H9 (cell line): Measurements from ENCODE around the gene CLOCK. TPM values are rescaled to one million over a fixed set of nuclear protein-coding genes. Genes with fewer than 3 reads are reported as not detected.

Source experiments
- DNase-seq: peaks from one replicate; pipeline ENCODE4 v3.0.0-alpha.2; 2017
- H2AFZ ChIP-seq: one replicate; pipeline ENCODE4 v1.6.1; 2013; ENCODE audit warnings: mild to moderate bottlenecking, low read length, control low read depth, moderate library complexity
- H2AK5ac ChIP-seq: 2 replicates; pipeline ENCODE4 v1.6.1; 2013; ENCODE audit warnings: low read length, control low read depth, mixed read lengths; ENCODE audit not compliant: insufficient read length
- H2BK120ac ChIP-seq: one replicate; pipeline ENCODE4 v1.6.1; 2013; ENCODE audit warnings: low read depth, mild to moderate bottlenecking, low read length, control low read depth, inconsistent platforms; ENCODE audit not compliant: poor library complexity, severe bottlenecking
- H2BK12ac ChIP-seq: 2 replicates; pipeline ENCODE4 v1.6.1; 2013; ENCODE audit warnings: low read length, control low read depth, mixed read lengths, low read depth; ENCODE audit not compliant: insufficient read length
- H2BK15ac ChIP-seq: 2 replicates; pipeline ENCODE4 v1.6.1; 2013; ENCODE audit warnings: low read depth, low read length, control low read depth
- H2BK20ac ChIP-seq: one replicate; pipeline ENCODE4 v1.6.1; 2013; ENCODE audit warnings: low read depth, mild to moderate bottlenecking, low read length, control low read depth, inconsistent platforms; ENCODE audit not compliant: poor library complexity, severe bottlenecking
- H2BK5ac ChIP-seq: 2 replicates; pipeline ENCODE4 v1.6.1; 2013; ENCODE audit warnings: low read length, control low read depth, mixed read lengths; ENCODE audit not compliant: insufficient read length
- H3K14ac ChIP-seq: 2 replicates; pipeline ENCODE4 v1.6.1; 2013; ENCODE audit warnings: low read length, control low read depth; ENCODE audit not compliant: insufficient read depth
- H3K18ac ChIP-seq: 2 replicates; pipeline ENCODE4 v1.6.1; 2013; ENCODE audit warnings: low read depth, mild to moderate bottlenecking, mixed read lengths, low read length, control low read depth; ENCODE audit not compliant: insufficient read length
- H3K23ac ChIP-seq: 2 replicates; pipeline ENCODE4 v1.6.1; 2013; ENCODE audit warnings: low read length, control low read depth, mixed read lengths, low read depth; ENCODE audit not compliant: insufficient read length
- H3K23me2 ChIP-seq: 2 replicates; pipeline ENCODE4 v1.6.1; 2013; ENCODE audit warnings: low read depth, mild to moderate bottlenecking, mixed read lengths, low read length, control low read depth; ENCODE audit not compliant: insufficient read length, poor library complexity, severe bottlenecking
- H3K27ac ChIP-seq: 2 replicates; pipeline ENCODE4 v1.5.1; 2013; ENCODE audit warnings: low read length, control low read depth, mixed read lengths, low read depth; ENCODE audit not compliant: insufficient read length
- H3K27me3 ChIP-seq: 2 replicates; pipeline ENCODE4 v1.6.1; 2013; ENCODE audit warnings: low read length, control low read depth, inconsistent platforms; ENCODE audit not compliant: insufficient read depth
- H3K4ac ChIP-seq: 2 replicates; pipeline ENCODE4 v1.6.1; 2013; ENCODE audit warnings: low read depth, mild to moderate bottlenecking, control low read depth, inconsistent platforms, low read length, moderate library complexity
- H3K4me1 ChIP-seq: 2 replicates; pipeline ENCODE4 v1.6.1; 2013; ENCODE audit warnings: low read length, control low read depth, inconsistent platforms; ENCODE audit not compliant: insufficient read depth
- H3K4me2 ChIP-seq: 2 replicates; pipeline ENCODE4 v1.6.1; 2013; ENCODE audit warnings: low read length, control low read depth, mixed read lengths; ENCODE audit not compliant: insufficient read length, insufficient read depth
- H3K56ac ChIP-seq: 2 replicates; pipeline ENCODE4 v1.6.1; 2013; ENCODE audit warnings: low read depth, mild to moderate bottlenecking, mixed read lengths, low read length, control low read depth; ENCODE audit not compliant: insufficient read length
- H3K79me1 ChIP-seq: 2 replicates; pipeline ENCODE4 v1.6.1; 2013; ENCODE audit warnings: low read depth, mild to moderate bottlenecking, moderate library complexity, low read length, control low read depth, inconsistent platforms; ENCODE audit not compliant: insufficient read depth, poor library complexity, severe bottlenecking
- H3K79me2 ChIP-seq: 2 replicates; pipeline ENCODE4 v1.6.1; 2013; ENCODE audit warnings: low read length, control low read depth, inconsistent platforms; ENCODE audit not compliant: insufficient read depth
- H3K9ac ChIP-seq: 2 replicates; pipeline ENCODE4 v1.6.1; 2013; ENCODE audit warnings: low read length, control low read depth, mixed read lengths; ENCODE audit not compliant: insufficient read length; ENCODE audit errors: extremely low read depth
- H3K9me3 ChIP-seq: one replicate; pipeline ENCODE4 v1.6.1; 2013; ENCODE audit warnings: low read depth, low read length, inconsistent platforms; ENCODE audit not compliant: control insufficient read depth
- H3T11ph ChIP-seq: one replicate; pipeline ENCODE4 v1.6.1; 2013; ENCODE audit warnings: mild to moderate bottlenecking, low read length, control low read depth, inconsistent platforms
- H4K20me1 ChIP-seq: one replicate; pipeline ENCODE4 v1.6.1; 2013; ENCODE audit not compliant: control insufficient read depth, insufficient read length, insufficient read depth
- H4K5ac ChIP-seq: 2 replicates; pipeline ENCODE4 v1.6.1; 2013; ENCODE audit warnings: low read depth, mild to moderate bottlenecking, mixed read lengths, low read length, control low read depth; ENCODE audit not compliant: insufficient read length
- H4K8ac ChIP-seq: replicated peaks from 2 replicates; pipeline ENCODE4 v1.6.1; 2013; ENCODE audit warnings: low read length, control low read depth, mixed read lengths, low read depth; ENCODE audit not compliant: insufficient read length
- H4K91ac ChIP-seq: 2 replicates; pipeline ENCODE4 v1.6.1; 2013; ENCODE audit warnings: low read depth, mild to moderate bottlenecking, moderate library complexity, mixed read lengths, low read length, control low read depth; ENCODE audit not compliant: insufficient read length
- H3K27ac Mint-ChIP-seq, 3 experiments: 2 replicates in 2 of 3; 3 replicates in 1 of 3; pipeline ENCODE4 v1.8.0; 2020 to 2021; ENCODE audit warnings: mixed read lengths in 3 of 3, mild to moderate bottlenecking in 1 of 3, moderate library complexity in 1 of 3
- H3K27me3 Mint-ChIP-seq: 2 replicates; pipeline ENCODE4 v1.8.0; 2021; ENCODE audit warnings: low read depth, mild to moderate bottlenecking, moderate library complexity, mixed read lengths
- H3K36me3 Mint-ChIP-seq, 3 experiments: 2 replicates in 2 of 3; 3 replicates in 1 of 3; pipeline ENCODE4 v1.8.0; 2020 to 2021; ENCODE audit warnings: low read depth in 3 of 3, mixed read lengths in 3 of 3; ENCODE audit not compliant: insufficient read depth in 1 of 3
- H3K4me1 Mint-ChIP-seq, 2 experiments: 2 replicates each; pipeline ENCODE4 v1.8.0; 2020; ENCODE audit warnings: mixed read lengths in 2 of 2
- H3K4me3 Mint-ChIP-seq, 2 experiments: 2 replicates in 1 of 2; 3 replicates in 1 of 2; pipeline ENCODE4 v1.8.0; 2020 to 2021; ENCODE audit warnings: mild to moderate bottlenecking in 2 of 2, mixed read lengths in 2 of 2, moderate library complexity in 1 of 2
- H3K9me3 Mint-ChIP-seq, 2 experiments: 2 replicates in 1 of 2; 3 replicates in 1 of 2; pipeline ENCODE4 v1.8.0; 2020; ENCODE audit warnings: mild to moderate bottlenecking in 2 of 2, mixed read lengths in 2 of 2, moderate library complexity in 1 of 2
- WGBS: extraction: QIAGEN DNeasy Blood & Tissue Kit; methylation state at CpG from one replicate; pipeline ENCODE4 v1.1.7; 2013; ENCODE audit warnings: missing lambda C conversion rate, low lambda C conversion rate, mixed read lengths; ENCODE audit not compliant: insufficient read length; ENCODE audit errors: extremely low coverage; 5-methylcytosine and 5-hydroxymethylcytosine counted together
- total RNA-seq: library from RNA; stranded (reverse); gene quantifications from 2 replicates; pipeline ENCODE4 v1.2.1, GENCODE V29; 2021
- TF ChIP-seq, protein P1 (sequence below): fragments of 200-600 bp; sonication (generic); conservative IDR thresholded peaks from 3 replicates; pipeline ENCODE4 v1.8.0; 2021; ENCODE audit warnings: antibody characterized with exemption, mild to moderate bottlenecking

Gene CLOCK
- total RNA-seq, 1 experiment from 2014 or later, result 16.2 TPM

- H2BK120ac ChIP-seq, result no peak overlapping the region
Measured at GRCh38 chr4:55507612-55508011, 39.1 kb downstream of the CLOCK start.

More at GRCh38 chr4:55507612-55508011, 39.1 kb downstream of the CLOCK start:
- Histone ChIP-seq H4K20me1 (no peaks in the 10 kb centered on the region), H3K79me2 (no peaks in the 10 kb centered on the region), H2AFZ (no peak overlapping the region), H3K9me3 (no peaks in the 10 kb centered on the region), H3K4ac (no peak overlapping the region), H3K79me1 (no peaks in the 10 kb centered on the region), H3T11ph (no peak overlapping the region), H3K27ac (no peak overlapping the region), H2BK5ac (no peak overlapping the region), H4K5ac (no peak overlapping the region), H3K56ac (no peak overlapping the region), H3K27me3 (no peaks in the 10 kb centered on the region), H2AK5ac (no peak overlapping the region), H3K23me2 (no peaks in the 10 kb centered on the region), H3K4me1 (peaks cover 2% of the 10 kb centered on the region), H3K23ac (no peak overlapping the region), H3K14ac (no peak overlapping the region), H2BK20ac (no peak overlapping the region), H3K18ac (no peak overlapping the region), H2BK12ac (no peak overlapping the region), H4K8ac (no peak overlapping the region), H4K91ac (no peak overlapping the region), H3K9ac (no peak overlapping the region), H3K4me2 (no peak overlapping the region), H2BK15ac (no peak overlapping the region)
- no peaks in the 10 kb centered on the region for H3K9me3 Mint-ChIP-seq
- no CpG with 5 or more reads among the region's 1 CpG for WGBS
- no peaks in the 10 kb centered on the region for H3K27me3 Mint-ChIP-seq
- H3K36me3 Mint-ChIP-seq, result peaks cover 4 to 11% (median 5%) of the 10 kb centered on the region in 3 experiments; a peak in 6 of 7 replicates
- no peak overlapping the region for H3K4me3 Mint-ChIP-seq
- no peak for DNase-seq
- TF ChIP-seq, protein P1, sequence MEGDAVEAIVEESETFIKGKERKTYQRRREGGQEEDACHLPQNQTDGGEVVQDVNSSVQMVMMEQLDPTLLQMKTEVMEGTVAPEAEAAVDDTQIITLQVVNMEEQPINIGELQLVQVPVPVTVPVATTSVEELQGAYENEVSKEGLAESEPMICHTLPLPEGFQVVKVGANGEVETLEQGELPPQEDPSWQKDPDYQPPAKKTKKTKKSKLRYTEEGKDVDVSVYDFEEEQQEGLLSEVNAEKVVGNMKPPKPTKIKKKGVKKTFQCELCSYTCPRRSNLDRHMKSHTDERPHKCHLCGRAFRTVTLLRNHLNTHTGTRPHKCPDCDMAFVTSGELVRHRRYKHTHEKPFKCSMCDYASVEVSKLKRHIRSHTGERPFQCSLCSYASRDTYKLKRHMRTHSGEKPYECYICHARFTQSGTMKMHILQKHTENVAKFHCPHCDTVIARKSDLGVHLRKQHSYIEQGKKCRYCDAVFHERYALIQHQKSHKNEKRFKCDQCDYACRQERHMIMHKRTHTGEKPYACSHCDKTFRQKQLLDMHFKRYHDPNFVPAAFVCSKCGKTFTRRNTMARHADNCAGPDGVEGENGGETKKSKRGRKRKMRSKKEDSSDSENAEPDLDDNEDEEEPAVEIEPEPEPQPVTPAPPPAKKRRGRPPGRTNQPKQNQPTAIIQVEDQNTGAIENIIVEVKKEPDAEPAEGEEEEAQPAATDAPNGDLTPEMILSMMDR, result no peak
- H3K4me1 Mint-ChIP-seq, result peaks cover 5 to 6% of the 10 kb centered on the region in 2 experiments
- H3K27ac Mint-ChIP-seq, result no peak overlapping the region
